ACC112 (cell line): Measurements from ENCODE around the gene NUAK2.
"Not testable (repeated sequence)": the region's sequence is repeated elsewhere in the genome, so short reads cannot be mapped to it uniquely, and the experiment has no call there.

ENCODE experiments used
- H2AFZ ChIP-seq: fragments of 200-600 bp; sonication (generic); one replicate; pipeline ENCODE4 v1.6.0; 2017; ENCODE audit warnings: antibody characterized with exemption, low read length; ENCODE audit not compliant: unreplicated experiment
- H3K27ac ChIP-seq: fragments of 200-600 bp; sonication (generic); 2 replicates; pipeline ENCODE4 v1.5.1; 2014; ENCODE audit warnings: low read depth, mild to moderate bottlenecking, antibody characterized with exemption, low read length, moderate library complexity
- H3K27me3 ChIP-seq: fragments of 200-600 bp; sonication (generic); 2 replicates; pipeline ENCODE4 v1.6.1; 2014; ENCODE audit warnings: mild to moderate bottlenecking, antibody characterized with exemption, low read length, moderate library complexity, mixed read lengths; ENCODE audit not compliant: insufficient read depth
- H3K36me3 ChIP-seq: fragments of 200-600 bp; sonication (generic); 2 replicates; pipeline ENCODE4 v1.6.1; 2016; ENCODE audit warnings: mild to moderate bottlenecking, antibody characterized with exemption, low read length, moderate library complexity, mixed read lengths; ENCODE audit not compliant: insufficient read depth
- H3K4me1 ChIP-seq: fragments of 200-600 bp; sonication (generic); one replicate; pipeline ENCODE4 v1.6.1; 2016; ENCODE audit warnings: low read length, mixed read lengths; ENCODE audit not compliant: insufficient read depth, unreplicated experiment, control insufficient read depth
- H3K4me3 ChIP-seq: fragments of 200-600 bp; sonication (generic); 2 replicates; pipeline ENCODE4 v1.5.1; 2014; ENCODE audit warnings: mild to moderate bottlenecking, low read depth, low read length
- H3K79me2 ChIP-seq: fragments of 200-600 bp; sonication (generic); one replicate; pipeline ENCODE4 v1.6.0; 2016; ENCODE audit warnings: low read length; ENCODE audit not compliant: control insufficient read depth, unreplicated experiment, insufficient read depth

Gene NUAK2

GRCh38 chr1:205306929-205307566 lies 14.5 kb downstream of the NUAK2 start:
- peaks cover 16% of the 10 kb centered on the region for H3K4me1 ChIP-seq
- no peak overlapping the region for H2AFZ ChIP-seq
- peaks cover 7% of the 10 kb centered on the region for H3K79me2 ChIP-seq
- peaks cover 33% of the 10 kb centered on the region; the same call in 1 of the 2 replicates for H3K36me3 ChIP-seq
- no peak overlapping the region for H3K4me3 ChIP-seq
- H3K27me3 ChIP-seq = no peaks in the 10 kb centered on the region
- no peak overlapping the region for H3K27ac ChIP-seq

GRCh38 chr1:205304695-205305070 lies 16.9 kb downstream of the NUAK2 start:
- no peak overlapping the region for H2AFZ ChIP-seq

GRCh38 chr1:205304046-205304694 lies 17.4 kb downstream of the NUAK2 start:
- Histone ChIP-seq H3K27ac (peak overlapping the region; percentile 51), H3K4me1 (peaks cover 34% of the 10 kb centered on the region)

More at GRCh38 chr1:205304695-205305070, 16.9 kb downstream of the NUAK2 start:
- Histone ChIP-seq H3K36me3 (peaks cover 16% of the 10 kb centered on the region; the same call in 1 of the 2 replicates), H3K4me1 (peaks cover 34% of the 10 kb centered on the region), H3K27me3 (no peaks in the 10 kb centered on the region), H3K27ac (peak overlapping the region; percentile 51), H3K79me2 (no peaks in the 10 kb centered on the region), H3K4me3 (no peak overlapping the region)

GRCh38 chr1:205303247-205303888 lies 18.2 kb downstream of the NUAK2 start:
- Histone ChIP-seq H3K27ac (no peak overlapping the region), H3K4me1 (peaks cover 41% of the 10 kb centered on the region), H3K27me3 (no peaks in the 10 kb centered on the region), H3K36me3 (peaks cover 5% of the 10 kb centered on the region; the same call in 1 of the 2 replicates), H3K4me3 (no peak overlapping the region), H3K79me2 (no peaks in the 10 kb centered on the region), H2AFZ (no peak overlapping the region)

More at GRCh38 chr1:205304046-205304694, 17.4 kb downstream of the NUAK2 start:
- Histone ChIP-seq H2AFZ (no peak overlapping the region), H3K4me3 (no peak overlapping the region), H3K36me3 (peaks cover 12% of the 10 kb centered on the region; the same call in 1 of the 2 replicates), H3K27me3 (no peaks in the 10 kb centered on the region), H3K79me2 (no peaks in the 10 kb centered on the region)

DNA sequence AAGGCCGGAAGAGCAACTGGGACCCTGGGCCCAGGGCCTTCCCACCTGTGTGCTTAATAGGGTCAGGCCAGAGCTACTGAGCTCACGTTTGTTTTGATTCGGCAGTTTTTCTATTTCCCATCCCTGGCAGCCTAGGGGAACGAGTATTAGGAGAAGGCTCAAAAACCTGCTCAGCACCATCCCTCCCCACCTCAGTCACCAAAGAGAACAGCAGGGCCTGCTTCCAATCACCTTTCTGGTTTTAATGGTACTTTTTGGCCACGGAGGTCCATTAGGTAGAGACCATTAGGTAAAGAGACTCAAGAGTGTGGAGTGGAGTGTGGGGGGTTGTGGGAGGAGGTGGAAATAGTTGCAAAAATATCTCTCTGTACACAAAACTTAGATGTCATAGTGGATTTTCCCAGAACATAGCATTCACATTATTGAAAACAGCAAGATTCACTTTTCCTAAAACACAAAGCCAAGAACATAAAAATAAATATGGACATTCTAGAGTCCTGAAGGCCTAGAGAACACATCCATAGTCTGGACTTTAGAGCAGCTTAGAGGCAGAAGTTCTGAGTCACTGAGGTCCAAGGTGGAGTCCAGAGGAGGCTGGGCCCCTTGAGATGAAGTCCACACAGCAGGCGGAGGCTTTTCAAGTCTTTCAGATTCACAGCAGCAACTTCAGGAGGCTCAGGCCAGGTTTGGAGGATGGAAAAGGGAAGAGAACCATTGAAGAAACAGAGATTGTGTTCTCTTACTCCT lies 19.5 kb downstream of the NUAK2 start:
- peak overlapping the region; percentile 90 for H3K27ac ChIP-seq
- no peaks in the 10 kb centered on the region for H3K27me3 ChIP-seq
- H3K36me3 ChIP-seq = no peaks in the 10 kb centered on the region
- no peak overlapping the region for H3K4me3 ChIP-seq
- peaks cover 55% of the 10 kb centered on the region for H3K4me1 ChIP-seq
- no peak overlapping the region for H2AFZ ChIP-seq
- no peaks in the 10 kb centered on the region for H3K79me2 ChIP-seq

DNA sequence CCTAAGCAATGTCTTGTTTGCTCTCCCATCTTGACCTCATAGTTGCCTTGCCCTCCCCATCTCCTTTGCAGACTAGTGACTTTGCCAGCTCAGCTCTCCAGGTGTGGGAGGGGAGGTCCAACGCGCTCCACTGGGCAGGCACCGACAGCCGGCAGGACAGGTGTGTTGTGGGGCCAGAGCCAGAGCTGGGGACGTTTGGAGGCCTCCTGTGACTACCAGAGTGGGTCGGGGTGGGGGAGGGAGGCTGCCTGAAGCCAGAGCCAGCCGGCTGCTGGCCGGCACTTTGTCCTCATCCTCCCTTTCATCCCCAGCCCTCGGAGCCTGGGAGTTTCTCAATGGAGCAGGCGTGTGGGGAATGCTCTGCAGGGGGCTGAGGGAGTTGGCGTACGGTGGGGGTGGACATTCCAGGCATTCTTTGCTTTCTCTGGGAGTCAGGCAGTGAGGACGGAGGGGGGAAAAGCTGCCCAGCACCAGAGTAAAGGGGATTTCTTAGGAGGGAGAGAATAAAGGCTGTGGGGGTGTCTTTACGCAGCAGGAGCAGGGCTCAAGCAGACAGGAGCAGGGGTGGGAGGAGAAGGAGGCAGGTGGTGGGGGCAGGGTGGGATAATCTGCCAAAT lies 20.2 kb downstream of the NUAK2 start:
- H3K27me3 ChIP-seq = no peaks in the 10 kb centered on the region
- H3K27ac ChIP-seq = peak overlapping the region; percentile 90
- no peak overlapping the region for H2AFZ ChIP-seq
- no peaks in the 10 kb centered on the region for H3K79me2 ChIP-seq
- peaks cover 55% of the 10 kb centered on the region for H3K4me1 ChIP-seq
- H3K36me3 ChIP-seq = no peaks in the 10 kb centered on the region
- no peak overlapping the region for H3K4me3 ChIP-seq

GRCh38 chr1:205300149-205300548 lies 21.4 kb downstream of the NUAK2 start:
- no peak overlapping the region for H3K4me3 ChIP-seq
- no peaks in the 10 kb centered on the region for H3K36me3 ChIP-seq
- H3K79me2 ChIP-seq = no peaks in the 10 kb centered on the region
- peak overlapping the region; percentile 90 for H3K27ac ChIP-seq
- peaks cover 57% of the 10 kb centered on the region for H3K4me1 ChIP-seq
- no peak overlapping the region for H2AFZ ChIP-seq
- no peaks in the 10 kb centered on the region for H3K27me3 ChIP-seq

DNA sequence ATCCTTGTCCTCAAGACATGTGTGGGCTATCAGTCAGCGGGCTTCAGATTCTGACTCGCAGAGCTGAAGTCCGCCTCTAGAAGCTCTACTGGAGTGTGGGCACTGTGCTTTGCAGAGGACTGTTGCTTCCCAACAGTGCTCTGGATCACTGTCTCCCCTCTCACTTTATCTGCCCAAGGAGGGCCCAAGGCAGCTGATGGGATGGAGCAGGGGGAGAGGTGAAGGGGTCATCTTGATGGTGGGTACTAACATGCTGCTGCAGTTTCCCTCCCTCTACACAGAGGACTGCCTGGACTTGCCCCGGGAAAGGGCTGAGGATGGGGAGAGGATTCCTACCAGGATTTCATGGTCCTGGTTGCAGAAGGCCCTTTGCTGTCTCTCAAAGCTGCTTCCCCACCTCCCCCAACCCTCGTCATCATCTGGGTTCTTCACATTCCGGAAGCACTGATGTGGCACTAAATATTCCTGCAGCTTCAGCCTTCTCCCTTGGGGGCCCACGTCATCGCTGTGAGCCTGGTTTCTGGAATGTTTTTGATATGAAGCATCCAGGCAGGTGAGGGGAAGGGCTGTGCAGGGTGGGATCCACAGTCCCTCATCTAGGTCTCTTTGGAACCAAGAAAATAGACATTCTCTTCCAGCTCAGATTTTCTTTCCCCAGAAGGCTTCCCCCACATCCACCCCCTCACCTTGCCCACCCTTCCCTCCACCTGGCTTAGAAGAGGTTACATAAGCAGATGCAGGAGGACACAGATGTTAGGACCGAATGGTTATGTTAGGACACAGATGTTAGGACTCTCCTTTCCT lies 23.2 kb downstream of the NUAK2 start:
- Histone ChIP-seq H3K79me2 (no peaks in the 10 kb centered on the region), H3K4me3 (peak overlapping the region; percentile 52; the same call in 1 of the 2 replicates), H2AFZ (peak overlapping the region; percentile 23), H3K27ac (peak overlapping the region; percentile 96), H3K27me3 (no peaks in the 10 kb centered on the region), H3K4me1 (peaks cover 66% of the 10 kb centered on the region), H3K36me3 (no peaks in the 10 kb centered on the region)

- Histone ChIP-seq H3K4me3 (peak overlapping the region; percentile 52; the same call in 1 of the 2 replicates), H2AFZ (peak overlapping the region; percentile 23), H3K4me1 (peaks cover 69% of the 10 kb centered on the region)
Observed at GRCh38 chr1:205297546-205298177, 23.9 kb downstream of the NUAK2 start.

More at GRCh38 chr1:205297546-205298177, 23.9 kb downstream of the NUAK2 start:
- H3K79me2 ChIP-seq, H3K27me3 ChIP-seq, H3K36me3 ChIP-seq: not testable (repeated sequence)
- H3K27ac ChIP-seq = peak overlapping the region; percentile 96
